GM19395 (cell line): ENCODE results near the gene PCNT.
"Not testable (repeated sequence)": the region's sequence is repeated elsewhere in the genome, so short reads cannot be mapped to it uniquely, and the experiment has no call there.

ENCODE experiments used
- ATAC-seq: cut with Tn5 transposase; IDR thresholded peaks from one replicate; pipeline ENCODE4 v1.9.1; 2021; ENCODE audit warnings: mild to moderate bottlenecking, moderate library complexity; ENCODE audit not compliant: unreplicated experiment

Gene PCNT

DNA sequence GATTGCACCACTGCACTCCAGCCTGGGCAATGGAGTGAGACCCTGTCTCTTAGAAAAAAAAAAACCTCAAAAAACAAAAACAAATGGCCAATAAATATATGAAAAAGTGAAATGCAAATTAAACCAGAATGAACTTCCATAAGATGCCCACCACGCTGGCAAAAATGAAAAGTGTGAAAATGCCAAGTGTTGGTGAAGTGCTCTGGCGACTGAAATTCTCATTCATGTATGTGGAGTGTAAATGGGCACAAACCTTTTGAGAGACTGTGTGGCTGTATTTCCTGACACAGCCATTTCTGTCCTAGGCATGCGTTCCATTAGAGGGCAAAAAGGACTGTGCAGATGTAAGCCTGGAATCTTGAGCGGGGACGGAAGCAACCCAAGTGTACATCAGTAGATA, 19.5 kb upstream of the PCNT start:
- ATAC-seq, result no peak

DNA sequence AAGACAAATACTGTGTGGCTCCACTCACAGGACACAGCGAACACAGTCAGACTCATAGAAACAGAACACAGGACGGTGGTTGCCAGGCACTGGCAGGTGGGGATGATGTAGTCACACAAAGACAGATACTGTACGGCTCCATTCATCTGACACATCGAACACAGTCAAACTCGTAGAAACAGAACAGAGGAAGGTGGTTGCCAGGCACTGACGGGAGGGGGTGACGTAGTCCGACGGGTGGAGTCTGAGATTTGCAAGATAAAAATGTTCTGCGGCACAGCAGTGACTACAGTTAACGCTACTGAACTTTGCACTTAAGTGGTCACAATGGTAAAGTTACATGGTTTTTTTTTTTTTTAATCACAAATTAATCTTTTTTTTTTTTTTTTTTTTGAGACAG, 19.0 kb upstream of the PCNT start:
- no peak for ATAC-seq

DNA sequence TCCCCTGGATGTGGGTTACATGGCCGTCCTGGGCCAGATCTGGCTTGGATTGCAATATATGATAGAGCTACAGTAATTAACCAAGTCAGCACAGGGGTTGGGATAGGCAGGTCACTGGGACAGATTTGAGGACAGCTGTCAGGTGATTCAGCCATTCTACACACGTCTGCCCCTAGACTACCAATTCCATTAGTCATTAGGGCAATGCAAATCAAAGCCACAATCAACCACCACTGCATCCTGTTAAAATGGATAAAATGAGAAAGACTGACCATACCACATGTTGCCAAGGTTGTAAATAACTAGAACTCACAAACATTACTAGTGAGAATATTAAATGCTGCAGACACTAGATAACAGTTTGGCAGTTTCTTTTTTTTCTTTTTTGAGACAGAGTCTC, 16.3 kb upstream of the PCNT start:
- ATAC-seq, result no peak

GRCh38 chr21:46308431-46308830, 15.5 kb upstream of the PCNT start:
- no peak for ATAC-seq

- not testable (repeated sequence) for ATAC-seq
Observed at GRCh38 chr21:46310260-46310659, 13.7 kb upstream of the PCNT start.

DNA sequence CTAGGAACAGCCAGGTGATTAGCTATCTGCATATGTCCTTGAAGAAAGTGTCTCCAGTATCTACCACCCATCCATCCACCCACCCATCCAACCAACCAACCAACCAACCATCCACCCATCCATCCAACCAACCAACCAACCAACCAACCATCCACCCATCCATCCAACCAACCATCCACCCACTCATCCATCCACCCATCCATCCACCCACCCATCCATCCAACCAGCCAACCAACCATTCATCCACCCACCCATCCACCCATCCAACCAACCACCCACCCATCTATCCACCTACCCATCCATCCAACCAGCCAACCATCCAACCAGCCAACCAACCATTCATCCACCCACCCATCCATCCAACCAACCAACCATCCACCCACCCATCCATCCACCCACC, 12.4 kb upstream of the PCNT start:
- ATAC-seq, result no peak

DNA sequence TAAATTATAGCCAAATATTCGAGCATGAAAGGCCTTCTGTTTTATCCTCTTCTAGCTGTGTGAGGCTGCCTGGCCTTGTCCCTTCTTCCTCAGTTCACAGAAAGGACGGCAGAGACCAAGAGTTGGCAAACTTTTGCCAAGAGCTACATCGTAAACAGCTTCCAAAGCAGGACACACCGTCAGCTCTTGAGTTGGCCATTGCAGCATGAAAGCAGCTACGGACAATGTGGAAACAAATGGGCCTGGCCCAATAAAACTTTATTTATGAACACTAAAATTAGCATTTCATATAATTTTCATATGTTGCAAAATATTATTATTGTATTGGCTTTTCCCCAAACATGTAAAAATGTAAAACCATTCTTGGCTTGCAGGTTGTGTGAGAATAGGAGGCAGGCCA, 11.0 kb upstream of the PCNT start:
- ATAC-seq, result no peak

GRCh38 chr21:46314441-46315020, 9.4 kb upstream of the PCNT start:
- no peak for ATAC-seq

GRCh38 chr21:46316708-46317324, 7.1 kb upstream of the PCNT start:
- ATAC-seq, result no peak

- ATAC-seq, result no peak
Observed at GRCh38 chr21:46317710-46318463, 6.1 kb upstream of the PCNT start.

- ATAC-seq, result no peak
Observed at GRCh38 chr21:46318464-46318845, 5.5 kb upstream of the PCNT start.

DNA sequence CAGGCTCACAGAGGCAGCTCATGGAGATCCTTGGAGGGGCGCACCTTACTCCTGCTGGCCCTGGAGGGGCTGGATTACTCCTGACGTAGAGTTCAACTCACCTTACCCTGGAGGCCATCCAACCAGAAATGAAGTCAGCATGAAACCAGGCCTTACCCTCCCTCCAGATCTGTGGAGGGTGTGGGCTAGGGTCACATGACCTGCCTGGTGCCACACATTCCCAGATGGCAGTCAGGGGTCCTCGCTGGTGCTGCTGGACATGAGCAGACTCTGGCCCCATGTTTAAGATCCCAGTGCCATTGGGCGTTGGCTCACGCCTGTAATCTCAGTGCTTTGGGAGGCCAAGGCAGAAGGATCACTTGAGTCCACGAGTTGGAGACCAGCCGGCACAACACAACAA, 4.8 kb upstream of the PCNT start:
- ATAC-seq, result no peak

DNA sequence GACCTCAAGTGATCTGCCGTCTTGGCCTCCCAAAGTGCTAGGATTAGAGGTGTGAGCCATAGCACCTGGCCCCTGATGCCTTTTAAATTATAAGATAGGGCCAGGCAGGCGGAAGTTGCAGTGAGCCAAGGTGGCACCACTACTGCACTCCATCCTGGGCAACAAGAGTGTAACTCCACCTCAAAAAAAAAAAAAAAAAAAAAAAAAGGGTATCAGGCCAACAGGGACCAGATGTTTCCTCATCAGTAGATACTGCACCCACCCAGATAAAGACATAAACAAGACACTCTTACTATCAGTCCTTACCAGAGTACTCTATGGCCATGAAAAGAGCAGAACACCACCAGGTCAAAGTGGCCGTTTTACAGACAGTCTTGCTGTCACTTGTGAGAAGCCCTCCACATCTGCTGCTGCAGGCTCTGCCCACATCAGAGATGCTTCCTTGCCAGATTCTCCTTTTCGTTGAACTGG, 3.6 kb upstream of the PCNT start:
- ATAC-seq, result no peak

GRCh38 chr21:46322351-46323226, 1.4 kb upstream of the PCNT start:
- ATAC-seq, result no peak

DNA sequence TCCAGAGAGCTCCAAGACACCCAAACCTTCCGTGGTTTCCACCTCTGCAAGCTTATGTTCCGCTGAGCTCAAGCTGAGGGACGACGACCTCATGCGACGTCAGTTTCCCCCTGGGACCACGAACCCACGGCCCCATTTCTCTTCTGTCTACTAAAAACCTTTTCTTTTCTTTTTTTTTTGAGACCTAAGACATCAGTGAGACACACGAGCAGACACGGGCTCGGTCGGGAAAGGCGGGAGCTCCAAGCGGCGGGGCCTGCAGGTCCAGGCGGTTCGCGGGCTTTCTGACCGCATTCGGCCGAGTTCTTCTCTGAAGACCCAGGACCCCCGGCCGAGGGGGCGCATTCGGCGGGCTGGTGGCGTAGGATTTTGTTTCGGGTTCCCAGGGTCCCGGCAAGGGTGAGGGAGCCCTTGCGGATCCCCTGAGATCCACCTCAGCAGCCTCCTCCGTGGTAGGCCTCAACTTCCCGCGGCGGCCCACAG, 688 bp upstream of the PCNT start:
- peak; percentile 13 for ATAC-seq

DNA sequence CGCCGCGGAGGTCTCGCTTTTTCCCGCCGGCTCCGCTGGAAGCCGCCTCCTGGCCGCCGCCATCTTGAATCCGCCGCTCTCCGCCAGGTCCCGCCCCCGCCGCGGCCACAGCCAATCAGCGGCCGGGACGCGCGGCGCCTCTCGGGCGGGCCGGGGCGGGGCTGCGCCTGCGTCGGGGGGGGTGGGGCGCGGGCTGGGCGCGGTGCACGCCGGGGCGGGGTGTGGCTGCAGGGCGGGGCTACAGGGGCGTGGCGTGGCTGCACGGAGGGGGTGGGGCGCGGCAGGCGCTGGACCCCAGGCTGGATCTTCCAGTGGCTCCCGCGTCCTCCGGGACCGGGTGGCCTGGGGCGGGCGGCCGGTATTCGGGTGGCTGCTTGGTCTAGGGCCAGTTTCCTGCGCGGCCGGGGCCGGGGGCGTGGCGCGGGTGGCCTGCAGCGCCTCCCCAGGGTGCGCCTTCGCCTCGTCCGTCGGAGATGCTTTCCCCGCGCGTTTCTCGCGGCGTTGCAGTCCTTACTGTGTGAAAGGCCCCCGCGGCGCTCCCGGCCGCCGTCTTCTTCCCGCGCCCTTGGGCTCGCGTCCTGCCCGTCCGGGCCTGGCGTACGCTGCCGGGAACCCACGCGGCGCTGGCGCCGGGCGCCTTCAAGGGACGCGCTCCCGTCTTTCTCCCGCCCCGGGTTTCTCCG, 575 bp downstream of the PCNT start:
- ATAC-seq, result peak; percentile 66

- ATAC-seq, result no peak
Observed at GRCh38 chr21:46325073-46325912, 1.3 kb downstream of the PCNT start.

DNA sequence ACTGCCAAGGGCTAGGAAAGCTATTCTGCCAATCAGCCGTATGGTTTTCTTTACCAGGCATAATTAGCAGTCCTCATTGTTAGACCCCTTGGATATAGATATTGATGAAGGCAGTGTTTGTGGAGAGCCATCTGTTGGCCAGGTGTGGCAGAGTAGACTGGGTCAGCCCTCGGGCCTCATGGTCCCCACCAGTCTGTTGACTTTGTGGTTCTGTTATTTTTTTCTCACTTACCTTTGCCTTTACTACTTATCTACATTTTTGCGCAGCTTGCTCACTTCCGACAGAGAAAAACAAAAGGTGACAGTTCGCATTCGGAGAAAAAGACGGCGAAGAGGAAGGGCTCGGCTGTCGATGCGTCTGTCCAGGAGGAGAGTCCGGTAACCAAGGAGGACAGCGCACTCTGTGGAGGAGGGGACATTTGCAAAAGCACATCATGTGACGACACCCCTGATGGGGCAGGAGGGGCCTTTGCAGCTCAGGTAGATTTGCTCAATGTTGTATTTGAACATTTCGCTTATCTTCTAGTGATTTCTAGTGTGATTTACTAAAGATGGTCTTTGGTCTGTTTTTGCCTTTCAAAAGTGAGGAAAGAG, 2.3 kb downstream of the PCNT start:
- no peak for ATAC-seq

GRCh38 chr21:46327711-46328110, 3.8 kb downstream of the PCNT start:
- no peak for ATAC-seq
